M059J (cell line): ENCODE measurements around the gene YJU2. TPM values are rescaled to one million over a fixed set of nuclear protein-coding genes. Genes with fewer than 3 reads are reported as not detected.
"Not testable (repeated sequence)": the region's sequence is repeated elsewhere in the genome, so short reads cannot be mapped to it uniquely, and the experiment has no call there.

Experiments
- DNase-seq: peaks from one replicate; pipeline ENCODE4 v3.0.0-alpha.2; 2012; ENCODE audit warnings: low read depth
- total RNA-seq: library from RNA; depleted of rRNA; stranded (reverse); fragments of >200 nt; shearing (Covaris generic); gene quantifications from 2 replicates; pipeline ENCODE4 v1.2.3, GENCODE V29; 2014; rRNA removed

The YJU2 gene
- 24.4 and 28.2 TPM in 2 replicates for total RNA-seq

GRCh38 chr19:4246767-4247593 lies at the start of gene YJU2:
YJU2 (plus strand) TSS chr19:4247080; CDS start chr19:4247147, 67 bp downstream.
- DNase-seq: peak; percentile 99

- no peak for DNase-seq
These were observed 49.7 kb upstream of the YJU2 start for GRCh38 chr19:4197228-4197624.

GRCh38 chr19:4197625-4198466 lies 49.0 kb upstream of the YJU2 start:
- peak; percentile 16 for DNase-seq

GRCh38 chr19:4198467-4199126 lies 48.3 kb upstream of the YJU2 start:
- DNase-seq: no peak

- no peak for DNase-seq
These were observed 47.1 kb upstream of the YJU2 start for GRCh38 chr19:4199699-4200293.

- DNase-seq: no peak
These were observed 45.8 kb upstream of the YJU2 start for GRCh38 chr19:4200940-4201542.

GRCh38 chr19:4201798-4202197 lies 45.1 kb upstream of the YJU2 start:
- DNase-seq: no peak

GRCh38 chr19:4206818-4207484 lies 39.9 kb upstream of the YJU2 start:
- DNase-seq: peak; percentile 47

GRCh38 chr19:4208385-4209094 lies 38.3 kb upstream of the YJU2 start:
- peak; percentile 85 for DNase-seq

- no peak for DNase-seq
These were observed 36.6 kb upstream of the YJU2 start for GRCh38 chr19:4210166-4210731.

GRCh38 chr19:4213116-4213515 lies 33.8 kb upstream of the YJU2 start:
- no peak for DNase-seq

- DNase-seq: no peak
These were observed 31.1 kb upstream of the YJU2 start for GRCh38 chr19:4215807-4216206.

- no peak for DNase-seq
These were observed 30.0 kb upstream of the YJU2 start for GRCh38 chr19:4216846-4217245.

GRCh38 chr19:4217429-4218264 lies 29.2 kb upstream of the YJU2 start:
- no peak for DNase-seq

GRCh38 chr19:4218523-4218922 lies 28.4 kb upstream of the YJU2 start:
- not testable (repeated sequence) for DNase-seq

- no peak for DNase-seq
These were observed 26.7 kb upstream of the YJU2 start for GRCh38 chr19:4220188-4220587.

- DNase-seq: no peak
These were observed 22.4 kb upstream of the YJU2 start for GRCh38 chr19:4224470-4224869.

GRCh38 chr19:4225885-4226284 lies 21.0 kb upstream of the YJU2 start:
- DNase-seq: no peak

GRCh38 chr19:4227771-4228170 lies 19.1 kb upstream of the YJU2 start:
- no peak for DNase-seq
